ENCODE measurements around the gene PTPRO. TPM values are rescaled to one million over a fixed set of nuclear protein-coding genes. Genes with fewer than 3 reads are reported as not detected.

Gene PTPRO
- total RNA-seq, 1 donor from 2014 or later, result 0.74 TPM

GRCh38 chr12:15505616-15506015 lies 183.3 kb downstream of the PTPRO start:
- Mint-ChIP-seq H3K27ac (ENCODE audit: unreplicated experiment) (no peak overlapping the region), H3K36me3 (ENCODE audit: low read depth, unreplicated experiment) (no peaks in the 10 kb centered on the region), H3K9me3 (ENCODE audit: unreplicated experiment) (no peaks in the 10 kb centered on the region), H3K4me3 (ENCODE audit: unreplicated experiment) (no peak overlapping the region), H3K4me1 (ENCODE audit: unreplicated experiment) (no peaks in the 10 kb centered on the region), H3K27me3 (ENCODE audit: unreplicated experiment) (no peaks in the 10 kb centered on the region)
- DNase-seq (ENCODE audit: low spot score), result no peak
- TF ChIP-seq CTCF (IDR thresholded peaks at IDR 0.05; ENCODE audit: unreplicated experiment), result no peak

DNA sequence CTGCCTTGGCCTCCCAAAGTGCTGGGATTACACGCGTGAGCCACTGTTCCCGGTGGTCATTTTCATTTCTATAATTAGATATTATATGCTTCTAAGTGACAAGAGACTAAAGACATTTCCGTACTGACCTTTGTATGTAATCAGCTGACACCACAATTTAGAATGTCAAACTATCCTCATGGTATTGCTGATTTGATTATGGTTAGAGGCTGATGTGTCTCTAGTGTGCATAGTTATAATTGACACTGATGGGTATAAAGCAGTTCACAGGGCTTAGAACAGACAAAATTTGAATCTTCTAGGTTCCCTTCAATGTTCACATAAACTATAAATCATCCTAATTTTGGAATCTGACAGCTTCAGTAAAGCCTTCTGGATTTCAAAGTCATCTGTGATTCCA lies 192.7 kb downstream of the PTPRO start:
- Mint-ChIP-seq H3K9me3 (ENCODE audit: unreplicated experiment) (no peaks in the 10 kb centered on the region), H3K36me3 (ENCODE audit: low read depth, unreplicated experiment) (no peaks in the 10 kb centered on the region), H3K27ac (ENCODE audit: unreplicated experiment) (no peak overlapping the region), H3K27me3 (ENCODE audit: unreplicated experiment) (no peaks in the 10 kb centered on the region), H3K4me1 (ENCODE audit: unreplicated experiment) (no peaks in the 10 kb centered on the region), H3K4me3 (ENCODE audit: unreplicated experiment) (no peak overlapping the region)
- DNase-seq (ENCODE audit: low spot score), result no peak
- TF ChIP-seq CTCF (IDR thresholded peaks at IDR 0.05; ENCODE audit: unreplicated experiment), result no peak

GRCh38 chr12:15520083-15520482 lies 197.8 kb downstream of the PTPRO start:
- no peak for DNase-seq (ENCODE audit: low spot score)
- TF ChIP-seq CTCF (IDR thresholded peaks at IDR 0.05; ENCODE audit: unreplicated experiment), result no peak
- Mint-ChIP-seq H3K4me1 (ENCODE audit: unreplicated experiment) (peaks cover 3% of the 10 kb centered on the region), H3K36me3 (ENCODE audit: low read depth, unreplicated experiment) (no peaks in the 10 kb centered on the region), H3K4me3 (ENCODE audit: unreplicated experiment) (no peak overlapping the region), H3K27ac (ENCODE audit: unreplicated experiment) (no peak overlapping the region), H3K9me3 (ENCODE audit: unreplicated experiment) (no peaks in the 10 kb centered on the region), H3K27me3 (ENCODE audit: unreplicated experiment) (no peaks in the 10 kb centered on the region)

DNA sequence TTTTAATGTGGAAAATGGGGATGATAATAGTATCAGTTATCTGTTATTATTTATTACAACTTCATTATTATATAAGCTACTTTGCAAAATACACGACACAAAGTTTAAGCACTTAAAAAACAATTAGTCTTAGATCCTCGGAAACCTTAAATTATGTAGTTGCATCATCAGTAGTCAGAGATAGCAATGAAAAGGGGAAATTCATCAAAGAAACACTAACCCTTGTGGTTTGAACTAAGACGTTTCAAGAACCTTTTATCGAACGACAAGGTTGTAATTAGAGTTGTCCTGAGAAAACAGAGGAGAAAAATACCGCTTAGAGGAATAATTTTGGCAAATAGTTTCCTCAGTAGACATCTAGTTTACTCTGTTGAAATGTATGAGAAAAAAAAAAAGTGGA lies 198.5 kb downstream of the PTPRO start:
- no peak overlapping the region for H3K4me3 Mint-ChIP-seq (ENCODE audit: unreplicated experiment)
- no peaks in the 10 kb centered on the region for H3K27me3 Mint-ChIP-seq (ENCODE audit: unreplicated experiment)
- no peak for DNase-seq (ENCODE audit: low spot score)
- no peaks in the 10 kb centered on the region for H3K36me3 Mint-ChIP-seq (ENCODE audit: low read depth, unreplicated experiment)
- peaks cover 10% of the 10 kb centered on the region for H3K4me1 Mint-ChIP-seq (ENCODE audit: unreplicated experiment)
- H3K9me3 Mint-ChIP-seq (ENCODE audit: unreplicated experiment), result no peaks in the 10 kb centered on the region
- TF ChIP-seq CTCF (IDR thresholded peaks at IDR 0.05; ENCODE audit: unreplicated experiment), result no peak
- H3K27ac Mint-ChIP-seq (ENCODE audit: unreplicated experiment), result no peak overlapping the region

- no peak overlapping the region for H3K27ac Mint-ChIP-seq (ENCODE audit: unreplicated experiment)
- no peaks in the 10 kb centered on the region for H3K27me3 Mint-ChIP-seq (ENCODE audit: unreplicated experiment)
- H3K4me1 Mint-ChIP-seq (ENCODE audit: unreplicated experiment), result peaks cover 20% of the 10 kb centered on the region
- H3K4me3 Mint-ChIP-seq (ENCODE audit: unreplicated experiment), result no peak overlapping the region
- no peaks in the 10 kb centered on the region for H3K36me3 Mint-ChIP-seq (ENCODE audit: low read depth, unreplicated experiment)
- no peak for DNase-seq (ENCODE audit: low spot score)
- no peaks in the 10 kb centered on the region for H3K9me3 Mint-ChIP-seq (ENCODE audit: unreplicated experiment)
- TF ChIP-seq CTCF (IDR thresholded peaks at IDR 0.05; ENCODE audit: unreplicated experiment), result peak; percentile 31
Observed at GRCh38 chr12:15522574-15523187, 200.4 kb downstream of the PTPRO start.

All from endothelial cell (in vitro differentiated cells).